DMS53 (cell line): ENCODE results near the gene APOBEC3F.
"Not testable (repeated sequence)": the region's sequence is repeated elsewhere in the genome, so short reads cannot be mapped to it uniquely, and the experiment has no call there.

Experiments
- DNase-seq: peaks from one replicate; lab custom pipeline; 2025; lab: John Stamatoyannopoulos, UW

Gene APOBEC3F

DNA sequence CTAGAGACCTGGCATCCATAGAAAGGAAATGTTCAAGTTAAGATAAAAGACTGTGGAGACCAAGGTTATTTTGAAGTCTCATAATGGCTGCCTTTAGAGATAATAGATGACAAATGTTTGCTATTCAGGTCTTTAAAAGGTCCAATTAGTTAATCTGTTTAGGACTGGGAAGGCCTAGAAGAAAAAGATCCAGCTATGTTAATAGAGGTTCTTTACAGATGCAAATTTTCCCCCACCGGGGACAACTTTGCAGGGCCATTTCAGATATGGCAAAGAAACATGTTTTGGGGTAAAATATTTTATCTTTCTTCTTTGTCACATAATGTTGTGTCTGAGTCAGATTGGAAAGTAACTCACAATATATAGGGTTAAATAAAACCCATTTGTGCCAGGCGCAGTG, 33.3 kb downstream of the APOBEC3F start:
- no peak for DNase-seq

DNA sequence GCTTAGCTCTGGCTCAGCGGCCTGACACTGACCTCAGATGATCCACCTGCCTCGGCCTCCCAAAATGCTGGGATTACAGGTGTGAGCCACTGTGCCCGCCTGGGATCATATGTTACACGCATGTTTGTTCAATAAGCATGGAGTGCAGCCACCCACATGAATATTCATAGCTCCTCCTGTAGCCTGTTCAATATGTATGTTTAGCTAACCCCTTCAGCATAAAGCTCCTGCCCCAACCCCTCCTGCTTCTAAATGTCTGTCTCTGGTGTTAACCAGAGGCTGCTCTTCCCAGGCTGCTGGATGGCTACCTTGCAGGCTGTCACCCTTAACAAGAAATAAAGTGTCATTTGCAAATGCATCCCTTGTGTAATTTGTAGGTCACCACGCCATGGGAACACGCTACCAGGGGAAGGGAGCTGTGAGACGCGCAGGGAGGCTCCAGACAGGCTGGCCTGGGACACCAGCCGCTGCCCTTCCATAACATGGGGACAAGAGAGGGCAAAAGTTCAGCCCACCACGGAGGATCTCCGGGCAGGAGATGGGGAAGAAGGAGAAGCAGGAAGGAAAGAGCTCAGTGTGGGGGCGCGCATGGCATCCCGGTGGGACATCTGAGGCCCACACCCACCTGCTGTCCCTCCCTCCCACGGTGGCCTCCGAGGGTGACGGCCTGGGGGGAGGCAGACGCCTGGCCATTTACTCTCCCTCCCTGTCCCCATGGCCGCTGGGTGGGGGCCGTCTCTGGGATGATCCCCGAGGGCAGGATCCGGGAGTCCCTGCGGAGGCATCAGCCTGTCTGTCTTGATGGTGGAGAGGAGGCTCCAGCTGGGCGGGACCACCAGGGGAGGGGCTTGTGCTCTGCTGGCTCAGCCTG, 35.7 kb downstream of the APOBEC3F start:
- not testable (repeated sequence) for DNase-seq

DNA sequence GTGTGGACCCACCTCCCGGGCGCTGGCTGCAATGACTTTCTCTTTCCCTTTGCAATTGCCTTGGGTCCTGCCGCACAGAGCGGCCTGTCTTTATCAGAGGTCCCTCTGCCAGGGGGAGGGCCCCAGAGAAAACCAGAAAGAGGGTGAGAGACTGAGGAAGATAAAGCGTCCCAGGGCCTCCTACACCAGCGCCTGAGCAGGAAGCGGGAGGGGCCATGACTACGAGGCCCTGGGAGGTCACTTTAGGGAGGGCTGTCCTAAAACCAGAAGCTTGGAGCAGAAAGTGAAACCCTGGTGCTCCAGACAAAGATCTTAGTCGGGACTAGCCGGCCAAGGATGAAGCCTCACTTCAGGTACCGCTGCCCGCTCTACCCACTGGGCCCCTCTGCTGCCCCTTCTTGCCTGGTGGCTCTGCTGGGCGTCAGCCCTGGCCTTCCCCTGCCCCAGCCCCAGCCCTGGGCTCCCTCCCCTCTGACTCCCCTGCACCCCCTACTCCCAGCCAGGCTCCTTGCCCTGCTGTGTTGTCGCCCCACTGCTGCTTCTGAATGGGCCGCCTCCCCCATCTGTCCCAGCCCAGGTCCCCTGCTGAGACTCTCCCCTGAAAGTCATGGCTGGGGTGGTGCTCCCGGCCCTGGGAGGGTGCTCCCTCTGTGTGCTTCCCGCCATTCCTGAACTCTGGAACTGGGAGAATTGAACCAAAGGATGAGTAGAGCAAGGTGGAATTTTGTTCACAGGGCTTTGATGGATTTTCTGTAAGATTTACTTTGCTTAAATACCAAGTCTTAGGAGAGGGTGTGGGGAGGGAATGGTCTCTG, 36.6 kb downstream of the APOBEC3F start, which contains the start of gene APOBEC3G:
Gene APOBEC3G, plus strand, starts transcription at position 250 of the 815 bp plus-strand sequence. Its CDS starts 87 bp downstream, at position 337.
- DNase-seq: not testable (repeated sequence)

DNA sequence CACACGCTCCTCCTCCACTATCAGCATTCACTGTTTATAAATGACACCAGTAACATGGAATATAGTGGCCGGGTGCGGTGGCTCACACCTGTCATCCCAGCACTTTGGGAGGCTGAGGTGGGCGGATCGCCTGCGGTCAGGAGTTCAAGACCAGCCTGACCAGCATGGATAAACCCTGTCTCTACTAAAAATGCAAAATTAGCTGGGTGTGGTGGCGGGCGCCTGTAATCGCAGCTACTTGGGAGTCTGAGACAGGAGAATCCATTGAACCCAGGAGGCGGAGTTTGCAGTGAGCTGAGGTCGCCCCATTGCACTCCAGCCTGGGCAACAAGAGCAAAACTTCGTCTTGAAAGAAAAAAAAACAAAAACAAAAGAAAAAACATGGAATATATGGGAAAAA, 37.2 kb downstream of the APOBEC3F start:
- not testable (repeated sequence) for DNase-seq

DNA sequence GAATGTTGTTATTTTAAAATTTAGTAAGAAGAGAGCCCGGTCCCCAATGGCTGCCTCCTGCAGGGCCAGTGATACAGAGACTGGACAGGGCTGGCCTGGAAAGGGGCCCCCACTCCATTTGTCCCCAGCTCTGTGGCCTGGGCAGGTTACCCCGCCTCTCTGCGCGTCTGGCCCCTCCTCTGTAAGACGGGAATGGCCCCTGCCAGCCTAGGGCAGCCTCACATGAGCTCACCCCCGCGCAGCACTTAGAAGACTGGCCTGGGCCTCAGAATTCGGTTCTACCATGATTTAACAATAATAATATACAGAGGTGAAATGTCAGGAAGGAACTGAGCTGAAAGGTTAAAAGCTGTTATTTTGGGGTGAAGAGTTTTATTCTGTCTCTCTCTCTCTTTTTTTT, 37.7 kb downstream of the APOBEC3F start:
- no peak for DNase-seq

DNA sequence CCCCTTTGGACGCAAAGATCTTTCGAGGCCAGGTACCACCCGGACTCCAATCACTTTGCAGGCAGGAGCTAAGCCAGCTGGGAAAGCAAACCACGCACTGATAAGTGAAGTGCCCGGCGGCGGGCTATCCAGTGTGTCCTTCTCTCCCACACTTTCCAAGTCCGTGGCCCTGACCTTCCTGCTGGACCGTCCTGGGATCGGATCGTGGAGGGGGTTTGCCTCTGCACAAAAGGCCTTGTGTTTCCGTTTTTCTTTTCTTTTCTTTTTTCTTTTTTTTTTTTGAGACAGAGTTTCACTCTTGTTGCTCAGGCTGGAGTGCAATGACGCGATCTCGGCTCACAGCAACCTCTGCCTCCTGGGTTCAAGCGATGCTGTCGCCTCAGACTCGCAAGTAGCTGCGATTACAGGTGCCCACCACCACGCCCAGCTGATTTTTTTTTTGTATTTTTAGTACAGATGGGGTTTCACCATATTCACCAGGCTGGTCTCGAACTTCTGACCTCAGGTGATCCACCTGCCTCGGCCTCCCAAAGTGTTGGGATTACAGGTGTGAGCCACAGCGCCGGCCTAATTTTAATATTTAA, 38.5 kb downstream of the APOBEC3F start:
- not testable (repeated sequence) for DNase-seq

DNA sequence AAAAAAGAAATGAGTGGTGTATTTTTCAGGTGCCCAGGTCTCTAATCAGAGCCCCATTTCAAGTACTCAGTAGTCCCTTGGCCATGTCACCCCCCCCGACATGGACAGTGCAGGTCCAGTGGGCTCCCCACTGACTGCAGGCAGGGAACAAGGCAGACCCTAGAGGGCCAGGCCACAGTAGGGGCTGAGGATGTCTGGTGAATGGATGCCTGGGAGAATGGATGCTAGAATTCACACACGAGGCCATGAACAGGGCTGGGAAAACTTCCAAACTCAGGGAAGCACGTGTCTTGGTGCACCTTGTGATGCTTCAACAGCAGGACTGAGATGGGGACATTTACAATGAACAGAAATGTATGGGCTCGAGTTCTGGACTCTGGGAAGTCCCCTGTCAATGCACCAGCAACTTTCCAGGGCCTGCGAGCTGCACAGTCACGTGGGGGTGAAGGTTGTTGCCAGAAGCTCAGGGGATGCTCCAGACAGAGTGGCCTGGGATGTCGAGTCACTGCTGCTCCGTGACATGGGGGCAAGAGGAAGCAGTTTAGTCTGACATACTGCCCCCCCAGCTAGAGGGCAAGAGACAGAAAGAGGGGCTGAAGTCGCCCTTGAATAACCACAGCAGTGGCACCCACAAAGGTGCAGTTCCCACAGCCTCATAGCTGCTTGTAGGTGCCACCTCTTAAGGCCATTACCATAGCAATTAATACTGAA, 39.5 kb downstream of the APOBEC3F start:
- DNase-seq: no peak

DNA sequence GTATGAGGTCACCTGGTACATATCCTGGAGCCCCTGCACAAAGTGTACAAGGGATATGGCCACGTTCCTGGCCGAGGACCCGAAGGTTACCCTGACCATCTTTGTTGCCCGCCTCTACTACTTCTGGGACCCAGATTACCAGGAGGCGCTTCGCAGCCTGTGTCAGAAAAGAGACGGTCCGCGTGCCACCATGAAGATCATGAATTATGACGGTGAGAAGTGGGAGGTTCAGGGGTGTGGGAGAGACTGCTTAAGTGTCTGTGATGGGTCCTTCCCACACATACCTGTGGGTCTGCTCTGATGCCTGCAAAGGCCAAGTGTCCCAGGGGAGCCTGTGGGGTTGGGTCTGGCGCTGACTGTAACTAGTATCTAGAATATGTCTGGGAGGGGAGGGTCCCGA, 40.4 kb downstream of the APOBEC3F start:
- DNase-seq: no peak

DNA sequence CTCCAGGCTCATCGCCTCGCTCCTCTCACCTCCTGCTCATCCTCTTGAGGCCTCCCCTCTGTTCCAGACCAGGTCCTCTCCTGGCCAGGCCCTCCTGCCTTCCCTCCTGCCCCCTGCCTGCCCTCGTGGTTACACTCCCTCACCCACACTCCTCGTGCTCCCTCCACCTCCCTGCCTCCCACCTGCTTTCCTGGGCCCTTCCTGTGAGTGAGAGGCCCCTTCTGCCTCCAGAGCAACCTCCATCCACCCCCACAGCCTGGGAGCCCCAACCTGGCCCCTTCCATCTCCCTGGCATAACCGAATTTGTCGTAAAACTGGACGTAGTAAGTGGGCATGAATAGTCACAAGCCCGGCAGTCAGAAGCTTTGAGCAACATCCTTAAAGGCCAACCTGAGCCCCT, 40.9 kb downstream of the APOBEC3F start:
- no peak for DNase-seq

DNA sequence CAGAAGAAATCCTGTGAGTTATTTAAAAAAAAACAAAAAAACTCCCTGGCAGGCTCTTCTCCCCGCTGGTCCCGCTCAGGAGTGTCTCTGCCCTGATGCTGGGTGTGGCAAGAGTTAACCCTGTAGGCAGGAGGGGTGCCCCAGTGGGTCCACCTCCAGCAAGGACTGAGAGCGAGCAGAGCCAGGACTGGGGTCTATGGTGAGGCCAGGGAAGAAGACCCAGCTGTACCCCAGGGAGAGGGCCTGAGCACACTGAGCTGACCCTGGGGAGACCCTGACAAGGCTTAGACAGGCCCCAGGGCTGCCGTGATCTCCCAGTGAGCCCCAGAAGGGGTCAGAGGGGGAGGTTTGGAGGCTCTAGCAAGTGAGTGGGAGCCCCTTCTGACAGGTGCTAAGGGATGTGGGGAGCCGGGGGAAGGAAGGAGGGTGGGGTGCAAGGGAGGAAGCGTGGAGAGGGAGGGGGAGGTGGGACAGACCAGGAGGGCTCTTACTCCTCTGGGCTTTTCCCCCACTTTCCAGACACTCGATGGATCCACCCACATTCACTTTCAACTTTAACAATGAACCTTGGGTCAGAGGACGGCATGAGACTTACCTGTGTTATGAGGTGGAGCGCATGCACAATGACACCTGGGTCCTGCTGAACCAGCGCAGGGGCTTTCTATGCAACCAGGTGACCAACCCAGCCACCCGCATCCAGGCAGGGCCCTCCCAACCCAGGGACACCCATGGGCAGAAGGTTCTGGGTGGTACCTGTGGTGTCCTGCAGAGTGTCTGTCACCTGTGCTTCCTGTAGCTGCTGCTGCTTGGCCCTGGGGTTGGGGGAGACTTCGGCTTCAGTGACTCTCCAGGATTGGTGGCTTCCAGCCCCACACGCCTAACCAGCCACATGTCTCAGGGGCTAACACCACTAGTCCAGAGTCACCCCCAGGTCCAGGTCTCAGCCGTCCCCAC, 42.8 kb downstream of the APOBEC3F start:
- no peak for DNase-seq

DNA sequence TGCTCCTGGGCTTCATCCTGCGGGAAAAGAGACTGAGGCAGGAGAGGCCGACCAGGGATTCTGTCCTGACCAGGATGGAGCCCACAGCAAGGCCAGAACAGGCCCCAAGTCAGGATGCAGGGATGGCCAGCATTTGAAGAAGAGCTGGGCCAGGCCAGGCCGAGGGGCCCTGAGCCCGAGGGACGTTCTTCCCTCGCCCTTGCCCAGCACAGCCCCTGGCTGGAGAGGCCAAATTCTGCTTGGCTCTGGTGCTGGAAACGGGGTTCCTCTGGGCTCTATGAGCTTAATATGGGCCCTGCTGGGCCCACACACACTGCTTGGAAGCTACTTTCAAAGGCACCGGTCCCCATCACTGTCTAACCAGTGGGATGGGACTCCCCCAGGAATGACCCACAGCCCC, 44.0 kb downstream of the APOBEC3F start:
- no peak for DNase-seq

DNA sequence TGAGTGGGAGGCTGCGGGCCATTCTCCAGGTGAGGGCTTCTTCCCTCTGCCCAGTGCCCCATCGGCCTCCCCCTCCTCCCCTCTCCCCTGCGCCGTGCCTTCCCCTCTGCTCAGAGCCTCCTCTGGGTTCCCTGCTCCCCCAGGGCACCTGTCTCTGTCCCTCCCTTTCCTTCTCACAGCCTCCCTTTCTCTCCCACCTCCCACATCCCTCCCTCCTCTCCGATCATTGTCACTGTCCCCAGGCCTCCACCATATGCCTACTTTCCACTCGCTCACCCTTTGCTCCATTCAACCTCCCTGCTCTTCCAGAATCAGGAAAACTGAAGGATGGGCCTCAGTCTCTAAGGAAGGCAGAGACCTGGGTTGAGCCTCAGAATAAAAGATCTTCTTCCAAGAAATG, 46.4 kb downstream of the APOBEC3F start:
- DNase-seq: no peak

DNA sequence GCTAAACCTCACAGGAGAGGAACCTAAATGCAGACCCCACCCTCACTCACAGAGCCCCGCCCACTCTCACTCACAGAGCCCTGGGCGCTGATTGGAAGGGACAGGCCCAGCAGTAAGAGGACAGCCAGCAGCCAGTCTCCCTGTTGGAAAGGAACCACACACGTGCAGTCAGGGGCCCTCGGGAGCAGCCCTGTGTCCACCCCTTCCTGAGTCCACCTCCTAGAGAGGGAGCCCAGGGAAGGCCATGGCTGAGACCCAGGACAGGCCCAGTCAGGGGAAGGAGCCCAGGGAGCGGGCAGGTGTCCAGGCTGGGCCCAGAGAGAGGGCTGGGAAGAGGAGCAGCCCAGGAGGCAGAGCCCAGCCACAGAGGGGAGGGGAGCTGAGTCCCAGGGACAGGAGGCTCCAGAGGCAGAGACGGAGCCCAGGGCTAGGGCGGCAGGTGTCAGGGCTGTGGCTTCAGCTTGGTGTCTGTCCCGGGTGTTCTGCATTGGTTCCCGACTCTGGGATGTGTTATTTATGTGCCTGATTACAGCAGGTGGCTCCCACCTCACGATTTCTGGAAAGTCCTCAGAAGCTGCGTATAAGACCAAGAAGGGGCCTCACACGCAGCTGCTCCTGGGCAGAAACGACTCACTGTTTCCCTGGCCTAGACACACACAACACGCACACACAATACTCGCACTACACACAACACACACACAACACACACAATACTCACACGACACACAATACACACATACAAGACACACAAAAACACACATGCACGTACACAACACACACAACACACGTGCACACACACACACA, 47.4 kb downstream of the APOBEC3F start:
- peak; percentile 63 for DNase-seq

DNA sequence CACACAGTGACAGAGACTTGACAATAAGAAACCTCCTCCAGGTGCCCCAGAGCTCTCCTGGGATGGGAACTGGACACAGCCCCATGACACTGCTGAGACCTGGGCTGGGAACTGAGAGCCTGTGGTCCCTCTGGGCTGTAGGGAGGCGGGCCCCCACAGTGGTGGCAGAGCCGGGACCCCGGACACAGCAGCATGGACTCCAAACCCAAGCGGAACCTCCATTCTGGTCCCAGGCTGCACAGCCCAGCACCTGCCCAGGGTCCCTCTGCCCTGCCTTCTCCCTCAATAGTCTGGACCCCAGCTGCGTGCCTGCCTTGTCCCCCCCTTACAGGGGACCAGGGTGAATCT, 48.0 kb downstream of the APOBEC3F start:
- no peak for DNase-seq

DNA sequence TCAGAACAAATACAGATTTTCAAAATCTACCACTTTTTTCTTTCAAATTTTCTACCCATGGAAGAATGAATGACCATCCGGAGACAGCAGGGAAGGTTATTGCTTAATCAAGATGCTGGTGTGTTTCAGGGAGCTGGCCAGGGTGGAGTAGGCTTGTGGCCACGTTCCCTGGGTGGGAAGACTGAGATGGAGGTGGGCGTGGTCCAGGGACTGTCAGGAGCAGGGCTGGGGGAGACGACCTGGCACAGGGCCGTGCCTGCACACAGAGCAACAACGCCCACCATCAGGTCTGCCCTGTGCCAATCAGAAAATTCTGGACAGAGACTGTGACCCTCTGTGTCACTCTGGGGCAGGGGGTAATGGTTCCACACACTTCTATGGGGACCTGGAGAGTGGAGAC, 49.3 kb downstream of the APOBEC3F start:
- no peak for DNase-seq

DNA sequence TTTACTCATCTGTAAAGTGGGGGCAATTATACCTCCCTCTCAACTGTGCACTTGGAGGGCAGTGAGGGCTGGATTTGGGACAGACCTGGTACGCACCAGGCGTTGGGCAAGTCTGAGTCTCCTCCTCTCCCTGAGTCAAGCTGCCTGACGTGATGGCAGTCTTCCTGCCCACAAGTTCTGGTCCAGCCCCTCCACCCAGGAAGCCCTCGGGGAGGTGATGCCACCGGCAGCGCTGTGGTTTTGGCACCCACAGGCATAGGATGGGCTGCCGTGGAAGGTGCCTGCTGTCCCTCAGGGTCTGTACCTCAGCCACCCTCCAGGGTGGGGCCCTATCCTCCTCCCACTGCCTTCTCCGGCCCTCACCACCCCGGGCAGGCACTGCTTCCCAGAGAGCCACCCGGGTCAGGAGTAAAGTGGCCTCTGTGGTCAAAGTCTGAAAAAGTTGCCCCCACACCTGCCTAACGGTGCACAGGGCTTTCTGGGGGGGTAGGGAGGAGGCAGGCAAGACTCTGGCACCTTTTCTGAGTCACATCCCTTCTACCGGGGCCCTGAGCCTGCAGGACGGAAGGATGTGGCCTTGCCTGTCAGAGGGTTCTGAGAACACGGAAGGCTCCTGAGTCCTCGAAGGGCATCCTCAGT, 49.9 kb downstream of the APOBEC3F start:
- DNase-seq: no peak

DNA sequence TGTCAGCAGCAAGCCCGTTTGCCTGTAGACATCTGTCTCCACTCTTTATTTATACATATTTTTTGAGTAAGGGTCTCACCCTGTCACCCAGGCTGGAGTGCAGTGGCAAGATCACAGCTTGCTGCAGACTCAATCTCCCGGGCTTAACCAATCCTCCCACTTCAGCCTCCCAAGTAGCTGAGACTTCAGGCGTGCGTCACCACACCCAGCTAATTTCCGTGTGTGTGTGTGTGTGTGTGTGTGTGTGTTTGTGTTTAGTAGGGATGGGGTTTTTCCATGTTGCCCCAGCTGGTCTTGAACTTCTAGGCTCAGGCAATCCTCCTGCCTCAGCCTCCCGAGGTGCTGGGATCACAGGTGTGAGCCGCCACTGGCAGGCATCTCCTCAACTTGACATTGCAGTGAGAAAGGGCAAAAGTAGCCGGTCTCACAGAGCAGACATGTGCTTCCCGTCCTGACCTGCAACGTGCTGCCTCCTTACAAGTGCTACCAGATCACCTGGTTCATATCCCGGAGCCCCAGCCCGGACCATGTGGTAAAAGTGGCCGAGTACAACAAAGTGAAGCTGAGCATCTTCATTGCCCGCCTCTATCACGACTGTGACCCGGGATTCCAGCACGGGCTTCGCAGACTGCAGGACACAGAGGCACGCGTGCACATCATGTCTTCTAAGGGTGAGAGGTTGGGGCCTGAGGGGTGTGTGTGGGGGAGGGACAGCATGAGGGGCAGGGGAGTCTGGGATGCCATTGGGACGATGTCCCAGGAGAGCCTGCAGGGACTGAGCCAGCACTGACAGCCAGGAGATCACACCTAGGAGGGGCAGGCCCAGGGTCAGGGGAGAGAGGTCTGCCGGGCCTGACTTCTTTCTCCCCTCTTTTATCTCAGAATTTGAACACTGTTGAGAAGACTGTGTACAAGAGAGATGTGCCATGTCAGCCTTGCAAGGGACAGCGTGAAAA, 50.7 kb downstream of the APOBEC3F start:
- DNase-seq: no peak

DNA sequence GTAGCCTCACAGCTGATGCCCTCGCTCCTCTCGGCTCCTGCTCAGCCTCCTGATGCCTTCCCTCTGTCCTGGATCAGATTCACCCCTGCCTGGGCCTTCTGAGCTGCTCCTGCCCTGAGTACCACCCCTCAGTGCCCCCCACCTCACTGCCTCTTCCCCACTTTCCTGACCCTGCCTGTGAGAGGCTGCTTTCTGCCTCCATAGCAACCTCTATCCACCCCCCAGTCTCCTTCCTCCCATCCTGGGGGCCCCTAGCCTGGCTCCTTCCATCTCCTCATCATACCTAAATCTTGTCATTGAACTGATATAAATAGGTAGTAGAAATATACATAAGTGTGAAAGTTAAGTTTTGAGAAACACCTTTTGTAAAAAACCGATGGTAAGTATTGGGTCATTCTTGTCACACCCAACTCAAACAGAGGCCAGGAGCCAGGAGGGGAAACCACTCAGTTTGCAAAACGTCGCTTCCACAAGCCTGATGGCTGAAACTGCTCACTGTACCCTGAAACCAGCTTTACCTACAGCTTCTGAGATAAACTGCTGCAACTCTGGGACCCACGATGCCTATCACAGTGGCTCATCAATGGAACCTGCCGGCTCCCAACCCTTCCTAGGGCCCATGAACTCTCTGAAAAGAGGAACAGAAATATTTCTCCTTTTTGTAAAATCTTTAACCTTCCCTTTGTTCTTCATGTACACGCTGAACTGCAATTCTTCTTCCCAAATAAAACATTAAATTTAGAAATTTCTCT, 51.6 kb downstream of the APOBEC3F start:
- no peak for DNase-seq
